Spleen (tissue), 3 donors: ENCODE results near the gene ATP7B.

Experiments used
- POLR2A ChIP-seq, 3 donors: fragments of 450-650 bp; IDR thresholded peaks; one replicate each; pipeline ENCODE4 v1.5.1; 2017; ENCODE audit warnings: antibody characterized with exemption in 3 of 3, mild to moderate bottlenecking in 1 of 3
- POLR2AphosphoS5 ChIP-seq, 3 donors: sonication (generic); formaldehyde crosslinking; IDR thresholded peaks; one replicate each; pipeline ENCODE4 v1.5.1; 2017; ENCODE audit warnings: antibody characterized with exemption in 3 of 3

GRCh38 chr13:51910508-51910907 is 100.7 kb downstream of the ATP7B start:
- TF ChIP-seq POLR2A (IDR thresholded peaks at IDR 0.05), result no peak
- TF ChIP-seq POLR2AphosphoS5 (IDR thresholded peaks at IDR 0.05), result no peak
